GM19324 (cell line): ENCODE measurements around the gene MS4A14.
"Not testable (repeated sequence)": the region's sequence is repeated elsewhere in the genome, so short reads cannot be mapped to it uniquely, and the experiment has no call there.

Source experiments
- ATAC-seq: cut with Tn5 transposase; IDR thresholded peaks from one replicate; pipeline ENCODE4 v1.9.1; 2021; ENCODE audit warnings: mild to moderate bottlenecking, moderate library complexity; ENCODE audit not compliant: unreplicated experiment, low FRiP score

Gene MS4A14

GRCh38 chr11:60396382-60396781 lies at the start of gene MS4A14:
Gene MS4A14 (plus strand): TSS chr11:60396459. CDS start chr11:60396579, 120 bp downstream.
- ATAC-seq = peak; percentile 23

- ATAC-seq = no peak
Observed at GRCh38 chr11:60347084-60347797, 49.0 kb upstream of the MS4A14 start.

GRCh38 chr11:60348116-60348515 lies 48.1 kb upstream of the MS4A14 start:
- ATAC-seq = no peak

GRCh38 chr11:60349990-60350389 lies 46.3 kb upstream of the MS4A14 start:
- ATAC-seq = no peak

GRCh38 chr11:60357771-60358170 lies 38.5 kb upstream of the MS4A14 start:
- no peak for ATAC-seq

- no peak for ATAC-seq
Observed at GRCh38 chr11:60360621-60361020, 35.6 kb upstream of the MS4A14 start.

- ATAC-seq = no peak
Observed at GRCh38 chr11:60362241-60362640, 34.0 kb upstream of the MS4A14 start.

- peak; percentile 50 for ATAC-seq
Observed at GRCh38 chr11:60363542-60364470, 32.5 kb upstream of the MS4A14 start.

- ATAC-seq = not testable (repeated sequence)
Observed at GRCh38 chr11:60366262-60366904, 29.9 kb upstream of the MS4A14 start.

- peak; percentile 86 for ATAC-seq
Observed at GRCh38 chr11:60367009-60367408, 29.2 kb upstream of the MS4A14 start.

GRCh38 chr11:60367896-60368295 lies 28.4 kb upstream of the MS4A14 start:
- no peak for ATAC-seq

- ATAC-seq = no peak
Observed at GRCh38 chr11:60370252-60370810, 25.9 kb upstream of the MS4A14 start.

- no peak for ATAC-seq
Observed at GRCh38 chr11:60370811-60371298, 25.4 kb upstream of the MS4A14 start.

- no peak for ATAC-seq
Observed at GRCh38 chr11:60371386-60371785, 24.9 kb upstream of the MS4A14 start.

- no peak for ATAC-seq
Observed at GRCh38 chr11:60371854-60372253, 24.4 kb upstream of the MS4A14 start.

GRCh38 chr11:60372767-60373166 lies 23.5 kb upstream of the MS4A14 start:
- ATAC-seq = no peak

GRCh38 chr11:60375316-60375715 lies 20.9 kb upstream of the MS4A14 start:
- no peak for ATAC-seq

GRCh38 chr11:60376601-60377000 lies 19.7 kb upstream of the MS4A14 start:
- ATAC-seq = no peak

GRCh38 chr11:60377401-60378136 lies 18.7 kb upstream of the MS4A14 start:
- peak; percentile 40 for ATAC-seq

GRCh38 chr11:60378354-60378753 lies 17.9 kb upstream of the MS4A14 start, which contains the start of gene MS4A7:
Gene MS4A7 (plus strand): TSS chr11:60378532. CDS start chr11:60383142, 4,610 bp downstream.
- ATAC-seq = peak; percentile 82
